ENCODE data around the gene PLEKHA1. TPM values are rescaled to one million over a fixed set of nuclear protein-coding genes. Genes with fewer than 3 reads are reported as not detected.
A peak's percentile ranks its signal among the peaks of the same experiment; 100 is the strongest.

Gene PLEKHA1
- total RNA-seq, 1 donor: 45.4 TPM

DNA sequence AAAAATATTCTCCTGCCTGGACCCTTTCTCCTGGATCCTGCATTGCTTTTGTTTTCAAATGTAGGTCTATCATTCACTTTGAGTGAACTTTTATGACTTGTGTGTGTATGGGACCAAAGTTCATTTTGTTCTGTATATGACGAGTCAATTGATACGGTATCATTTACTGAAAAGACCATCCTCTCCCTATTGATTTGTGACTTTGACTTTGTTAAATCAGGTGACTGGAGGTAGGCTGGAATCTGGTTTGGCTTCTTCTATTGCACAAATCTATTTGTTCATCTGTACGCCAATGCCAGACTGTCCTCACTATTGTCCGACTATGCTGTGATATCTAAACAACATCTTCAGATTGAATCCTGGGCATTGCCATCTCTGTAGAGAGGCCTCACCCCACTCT lies 74.6 kb downstream of the PLEKHA1 start:
- Histone ChIP-seq H3K4me1 (ENCODE audit: insufficient read depth, low read length) (no peaks in the 10 kb centered on the region), H3K4me3 (ENCODE audit: low read length) (no peak overlapping the region), H3K9me3 (ENCODE audit: low read depth, low read length) (no peaks in the 10 kb centered on the region), H3K27me3 (ENCODE audit: insufficient read depth, low read length) (peaks cover 16% of the 10 kb centered on the region)

DNA sequence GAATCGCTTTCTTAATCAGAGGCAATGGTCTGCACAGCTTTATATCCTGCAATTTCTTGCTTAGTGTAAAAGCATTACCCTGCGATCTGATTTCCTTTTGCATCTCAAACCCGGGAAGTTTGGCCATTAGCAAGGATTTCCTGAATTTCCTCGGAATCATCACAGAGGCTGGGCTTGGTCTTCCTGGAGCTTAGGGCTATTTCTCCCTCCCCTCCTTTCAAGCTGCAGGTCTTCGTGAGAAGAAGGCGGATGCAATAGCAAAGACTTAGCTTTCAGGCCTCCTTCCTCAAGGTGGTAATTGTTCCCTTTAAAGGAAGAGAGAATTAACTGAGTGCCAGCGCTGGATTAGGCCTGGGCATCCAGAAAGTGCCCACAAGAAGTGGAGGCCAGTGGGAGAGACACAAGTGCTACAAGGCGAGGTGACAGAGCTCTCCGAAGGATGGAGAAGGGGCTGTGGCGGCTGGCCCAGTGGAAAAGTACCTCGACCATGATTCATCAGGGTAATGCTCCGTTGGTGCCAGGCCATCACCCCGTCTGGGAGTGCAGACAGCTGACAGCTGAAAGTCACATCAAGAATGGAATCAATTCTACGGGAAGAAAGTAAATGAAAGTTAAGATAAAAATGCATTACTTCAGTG lies 76.0 kb downstream of the PLEKHA1 start:
- no peaks in the 10 kb centered on the region for H3K9me3 ChIP-seq (ENCODE audit: low read depth, low read length)
- H3K4me1 ChIP-seq (ENCODE audit: insufficient read depth, low read length): no peaks in the 10 kb centered on the region
- no peak overlapping the region for H3K4me3 ChIP-seq (ENCODE audit: low read length)
- peaks cover 21% of the 10 kb centered on the region for H3K27me3 ChIP-seq (ENCODE audit: insufficient read depth, low read length)

DNA sequence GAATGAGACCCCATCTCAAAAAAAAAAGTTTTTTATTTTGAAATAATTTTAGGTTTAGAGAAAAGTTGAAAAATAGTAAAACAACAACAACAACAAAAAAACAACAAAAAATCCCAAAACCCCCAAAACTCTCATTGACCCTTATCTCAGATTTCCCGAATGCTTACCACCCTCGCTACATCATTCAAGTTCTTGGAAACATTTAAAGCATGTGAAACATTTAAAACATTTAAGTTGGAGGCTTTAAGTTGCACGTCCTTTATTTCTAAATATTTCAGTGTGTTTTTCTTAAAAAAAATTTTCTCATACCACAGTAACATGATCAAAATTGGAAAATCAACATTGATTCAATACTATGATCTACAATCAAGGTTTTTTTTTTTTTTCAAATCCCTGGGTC lies 79.6 kb downstream of the PLEKHA1 start:
- H3K9me3 ChIP-seq (ENCODE audit: low read depth, low read length): no peaks in the 10 kb centered on the region
- no peak overlapping the region for H3K4me3 ChIP-seq (ENCODE audit: low read length)
- peaks cover 43% of the 10 kb centered on the region for H3K27me3 ChIP-seq (ENCODE audit: insufficient read depth, low read length)
- H3K4me1 ChIP-seq (ENCODE audit: insufficient read depth, low read length): no peaks in the 10 kb centered on the region

GRCh38 chr10:122454603-122455080 lies 80.1 kb downstream of the PLEKHA1 start, which contains the start of gene ARMS2:
ARMS2 (plus strand) TSS chr10:122454653; CDS start chr10:122454728, 75 bp downstream.
- no peaks in the 10 kb centered on the region for H3K4me1 ChIP-seq (ENCODE audit: insufficient read depth, low read length)

DNA sequence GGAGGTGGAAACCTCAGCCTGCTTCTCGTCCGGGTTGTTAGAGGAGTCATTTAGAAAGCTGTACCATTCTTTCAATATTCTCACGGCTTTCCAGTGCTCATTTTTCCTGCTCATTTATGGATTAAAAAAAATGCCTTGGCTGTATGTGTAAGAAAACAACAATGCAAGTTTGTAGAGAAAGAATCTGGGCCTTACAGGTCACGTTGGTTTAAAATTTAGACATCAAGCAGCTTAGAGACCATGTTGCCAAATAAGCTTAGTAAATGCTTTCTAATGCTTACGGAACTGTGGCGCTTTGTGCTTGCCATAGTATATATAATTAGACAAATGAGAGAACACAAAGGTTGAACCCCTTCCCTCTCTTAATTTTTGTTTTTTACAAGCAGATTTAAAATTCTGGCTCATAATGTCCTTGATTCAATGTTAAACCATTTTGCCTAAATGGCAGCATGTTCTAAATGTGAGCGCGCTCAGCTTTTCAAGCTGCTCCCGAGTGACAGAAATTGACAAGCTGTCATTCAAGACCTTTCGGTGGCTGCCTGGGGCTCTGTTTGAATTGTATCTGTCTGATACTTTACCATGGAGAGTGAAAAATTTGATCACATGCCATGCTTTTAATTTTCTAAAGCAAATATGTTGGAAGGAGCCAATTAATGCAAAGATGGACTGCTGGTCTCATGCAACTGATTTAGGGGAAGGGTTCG lies 81.0 kb downstream of the PLEKHA1 start:
- Histone ChIP-seq H3K27me3 (ENCODE audit: insufficient read depth, low read length) (peaks cover 55% of the 10 kb centered on the region), H3K4me3 (ENCODE audit: low read length) (no peak overlapping the region), H3K4me1 (ENCODE audit: insufficient read depth, low read length) (peaks cover 8% of the 10 kb centered on the region)

More at GRCh38 chr10:122454603-122455080, 80.1 kb downstream of the PLEKHA1 start, which contains the start of gene ARMS2:
- Histone ChIP-seq H3K4me3 (ENCODE audit: low read length) (no peak within 1 kb of the TSS), H3K9me3 (ENCODE audit: low read depth, low read length) (no peaks in the 10 kb centered on the region), H3K27me3 (ENCODE audit: insufficient read depth, low read length) (peaks cover 46% of the 10 kb centered on the region)

GRCh38 chr10:122457934-122458333 lies 83.4 kb downstream of the PLEKHA1 start:
- Histone ChIP-seq H3K4me1 (ENCODE audit: insufficient read depth, low read length) (peaks cover 21% of the 10 kb centered on the region), H3K9me3 (ENCODE audit: low read depth, low read length) (no peaks in the 10 kb centered on the region), H3K4me3 (ENCODE audit: low read length) (no peak overlapping the region), H3K27me3 (ENCODE audit: insufficient read depth, low read length) (peaks cover 62% of the 10 kb centered on the region)

More for the DNA sequence above, 81.0 kb downstream of the PLEKHA1 start:
- H3K9me3 ChIP-seq (ENCODE audit: low read depth, low read length): no peaks in the 10 kb centered on the region

GRCh38 chr10:122458693-122459092 lies 84.2 kb downstream of the PLEKHA1 start:
- Histone ChIP-seq H3K4me3 (ENCODE audit: low read length) (no peak overlapping the region), H3K27me3 (ENCODE audit: insufficient read depth, low read length) (peaks cover 69% of the 10 kb centered on the region), H3K9me3 (ENCODE audit: low read depth, low read length) (no peaks in the 10 kb centered on the region), H3K4me1 (ENCODE audit: insufficient read depth, low read length) (peaks cover 23% of the 10 kb centered on the region)

DNA sequence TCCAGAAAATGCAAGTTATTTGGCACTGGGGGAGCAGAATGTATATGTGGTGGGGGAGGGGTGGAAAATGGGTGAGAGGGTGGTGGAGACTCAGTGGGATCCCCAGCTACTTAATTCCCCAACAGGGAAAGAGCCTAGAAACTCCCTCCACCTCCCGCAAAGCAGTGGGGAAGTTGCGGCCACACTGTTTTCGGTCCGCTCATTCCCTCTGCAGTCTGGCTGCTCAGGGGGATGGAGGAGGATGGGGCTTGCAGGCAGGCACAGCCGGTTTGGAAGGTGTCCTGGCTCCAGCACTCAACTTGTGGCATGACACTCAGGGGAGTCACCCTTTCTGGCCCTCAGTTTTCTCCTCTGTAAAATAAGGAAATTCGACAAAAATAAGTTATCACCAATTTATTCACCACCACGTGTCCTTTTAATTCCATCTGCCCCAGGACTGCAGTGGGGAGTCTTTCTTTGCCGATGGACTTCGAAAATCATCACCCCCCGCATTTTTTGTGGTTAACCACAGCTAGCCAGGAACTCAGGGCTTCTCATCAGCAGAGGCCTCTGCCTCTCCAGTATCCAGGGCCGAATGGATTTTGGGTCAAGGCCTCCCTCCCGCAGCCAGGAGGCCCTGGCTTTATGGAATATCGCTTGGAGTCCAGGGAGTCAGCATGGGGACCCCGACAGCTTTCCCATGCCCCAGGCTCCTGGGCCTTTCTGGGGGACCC lies 85.2 kb downstream of the PLEKHA1 start:
- no peaks in the 10 kb centered on the region for H3K9me3 ChIP-seq (ENCODE audit: low read depth, low read length)
- peaks cover 75% of the 10 kb centered on the region for H3K27me3 ChIP-seq (ENCODE audit: insufficient read depth, low read length)
- H3K4me3 ChIP-seq (ENCODE audit: low read length): no peak overlapping the region
- peaks cover 23% of the 10 kb centered on the region for H3K4me1 ChIP-seq (ENCODE audit: insufficient read depth, low read length)

DNA sequence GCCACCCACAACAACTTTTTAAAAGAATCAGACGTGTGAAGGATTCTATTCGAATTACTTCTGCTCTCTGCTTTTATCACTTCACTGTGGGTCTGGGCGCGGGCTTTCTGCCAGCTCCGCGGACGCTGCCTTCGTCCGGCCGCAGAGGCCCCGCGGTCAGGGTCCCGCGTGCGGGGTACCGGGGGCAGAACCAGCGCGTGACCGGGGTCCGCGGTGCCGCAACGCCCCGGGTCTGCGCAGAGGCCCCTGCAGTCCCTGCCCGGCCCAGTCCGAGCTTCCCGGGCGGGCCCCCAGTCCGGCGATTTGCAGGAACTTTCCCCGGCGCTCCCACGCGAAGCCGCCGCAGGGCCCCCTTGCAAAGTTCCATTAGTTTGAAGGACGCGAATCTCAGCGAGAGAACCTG lies 86.4 kb downstream of the PLEKHA1 start:
- Histone ChIP-seq H3K27me3 (ENCODE audit: insufficient read depth, low read length) (peaks cover 80% of the 10 kb centered on the region), H3K4me1 (ENCODE audit: insufficient read depth, low read length) (peaks cover 23% of the 10 kb centered on the region), H3K9me3 (ENCODE audit: low read depth, low read length) (no peaks in the 10 kb centered on the region), H3K4me3 (ENCODE audit: low read length) (no peak overlapping the region)

GRCh38 chr10:122461367-122461728 lies 86.8 kb downstream of the PLEKHA1 start, which contains the start of gene HTRA1:
HTRA1 (plus strand) TSS chr10:122461553; CDS start chr10:122461653, 100 bp downstream.
- H3K27me3 ChIP-seq (ENCODE audit: insufficient read depth, low read length): peaks cover 80% of the 10 kb centered on the region
- H3K4me1 ChIP-seq (ENCODE audit: insufficient read depth, low read length): peaks cover 24% of the 10 kb centered on the region
- no peaks in the 10 kb centered on the region for H3K9me3 ChIP-seq (ENCODE audit: low read depth, low read length)
- peak within 1 kb of the TSS; percentile 6 for H3K4me3 ChIP-seq (ENCODE audit: low read length)

GRCh38 chr10:122461729-122462532 lies 87.4 kb downstream of the PLEKHA1 start:
- peaks cover 77% of the 10 kb centered on the region for H3K27me3 ChIP-seq (ENCODE audit: insufficient read depth, low read length)
- H3K4me3 ChIP-seq (ENCODE audit: low read length): peak overlapping the region; percentile 6

DNA sequence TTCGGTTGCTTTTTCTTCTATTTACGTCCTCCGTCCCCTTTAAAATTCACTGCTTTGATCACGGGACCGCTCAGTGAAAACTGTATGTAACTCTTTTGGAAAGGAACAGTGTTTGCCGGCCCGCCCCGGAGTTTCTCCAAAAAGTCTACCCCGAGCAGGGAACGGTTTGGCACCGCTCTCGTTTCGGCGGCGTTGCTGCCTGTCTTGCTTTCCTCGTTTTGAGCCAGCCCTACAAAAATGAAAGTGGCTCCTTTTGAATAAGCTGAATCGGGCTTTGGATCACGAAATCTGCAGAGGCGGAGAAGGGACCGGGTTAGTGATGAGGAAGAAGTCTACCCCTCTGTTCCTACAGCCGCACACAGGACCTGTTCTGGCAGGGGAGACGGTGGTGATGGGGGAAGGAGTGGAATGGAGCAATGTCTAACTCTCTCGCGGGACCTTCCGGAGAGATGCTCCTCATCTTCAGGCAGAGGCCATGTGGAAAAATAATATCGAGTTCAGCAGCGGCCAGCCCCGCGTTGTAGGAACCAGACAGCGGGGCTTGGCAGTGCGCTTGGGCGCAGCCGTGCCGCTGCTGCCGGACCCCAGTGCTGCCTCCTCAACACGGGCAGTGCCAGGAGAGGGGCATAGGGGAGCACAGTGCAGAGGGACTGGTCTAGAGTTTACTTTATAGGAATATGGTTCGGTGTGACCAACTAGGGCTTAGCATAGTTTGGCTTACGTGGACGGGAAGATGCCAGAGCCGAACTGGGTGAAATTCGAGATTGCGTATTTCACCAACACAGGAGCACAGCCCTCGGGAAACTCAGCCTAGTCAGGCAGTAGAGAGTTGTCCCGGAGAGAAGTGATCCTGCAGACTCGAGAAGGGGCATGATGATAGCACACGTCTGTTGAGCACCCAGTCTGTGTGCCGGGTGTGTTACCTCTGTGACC lies 88.3 kb downstream of the PLEKHA1 start:
- Histone ChIP-seq H3K4me1 (ENCODE audit: insufficient read depth, low read length) (peaks cover 39% of the 10 kb centered on the region), H3K4me3 (ENCODE audit: low read length) (peak overlapping the region; percentile 6), H3K27me3 (ENCODE audit: insufficient read depth, low read length) (peaks cover 68% of the 10 kb centered on the region), H3K9me3 (ENCODE audit: low read depth, low read length) (no peaks in the 10 kb centered on the region)

More at GRCh38 chr10:122461729-122462532, 87.4 kb downstream of the PLEKHA1 start:
- H3K4me1 ChIP-seq (ENCODE audit: insufficient read depth, low read length): peaks cover 30% of the 10 kb centered on the region
- no peaks in the 10 kb centered on the region for H3K9me3 ChIP-seq (ENCODE audit: low read depth, low read length)

DNA sequence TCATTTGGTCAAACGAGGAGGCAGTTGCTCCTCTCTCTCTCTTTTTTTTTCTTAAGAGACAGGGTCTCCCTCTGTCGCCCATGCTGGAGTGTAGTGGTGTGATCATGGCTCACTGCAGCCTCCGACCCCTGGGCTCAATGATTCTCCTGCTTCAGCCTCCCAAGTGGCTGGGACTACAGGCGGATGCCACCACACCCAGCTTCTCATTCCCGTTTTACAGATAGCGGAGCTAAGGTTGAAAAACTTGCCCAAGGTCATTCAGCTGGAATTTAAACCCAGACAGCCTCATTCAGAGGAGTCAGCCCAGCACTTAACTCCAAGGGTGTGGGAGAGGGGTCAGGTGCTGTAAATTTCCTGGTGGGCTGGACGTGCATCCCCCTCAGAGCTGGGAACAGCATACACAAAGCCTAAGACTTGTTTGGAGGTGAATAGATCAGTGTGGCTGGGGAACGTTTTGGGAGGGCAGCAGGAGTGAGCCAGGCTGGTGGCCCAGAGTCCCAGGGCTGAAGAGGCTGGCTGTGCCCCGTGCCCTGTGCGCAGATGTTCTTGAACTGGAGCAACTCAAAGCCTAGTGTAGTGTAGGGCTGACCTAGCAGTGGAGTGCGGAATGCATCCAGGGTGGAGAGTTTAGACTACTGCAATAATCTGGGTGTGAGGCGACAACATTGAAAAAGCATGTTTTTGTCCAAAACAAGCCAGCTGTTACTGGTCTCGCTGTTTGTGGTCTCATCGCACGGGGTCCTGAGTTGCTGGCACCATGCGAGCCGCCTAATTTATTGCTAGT lies 89.2 kb downstream of the PLEKHA1 start:
- no peaks in the 10 kb centered on the region for H3K9me3 ChIP-seq (ENCODE audit: low read depth, low read length)
- peaks cover 47% of the 10 kb centered on the region for H3K4me1 ChIP-seq (ENCODE audit: insufficient read depth, low read length)
- H3K27me3 ChIP-seq (ENCODE audit: insufficient read depth, low read length): peaks cover 60% of the 10 kb centered on the region
- H3K4me3 ChIP-seq (ENCODE audit: low read length): no peak overlapping the region

All from mononuclear cell (primary cell).